ENCODE measurements around the gene RNF214.

GRCh38 chr11:117318738-117319137 is 86.3 kb downstream of the RNF214 start:
- no peak for TF ChIP-seq CTCF (conservative IDR thresholded peaks at IDR 0.05; ENCODE audit: low read length)
- no peak for TF ChIP-seq EZH2phosphoT487 (IDR thresholded peaks at IDR 0.05; ENCODE audit: borderline replicate concordance)
